GM18868 (cell line): Measurements from ENCODE around the gene PREB.
"Not testable (repeated sequence)": the region's sequence is repeated elsewhere in the genome, so short reads cannot be mapped to it uniquely, and the experiment has no call there.

Experiments
- ATAC-seq: cut with Tn5 transposase; IDR thresholded peaks from one replicate; pipeline ENCODE4 v1.9.1; 2021; ENCODE audit warnings: mild to moderate bottlenecking, moderate library complexity; ENCODE audit not compliant: unreplicated experiment

Gene PREB

GRCh38 chr2:27133905-27134780 lies at the start of gene PREB:
Gene PREB (minus strand): TSS chr2:27134636. CDS start chr2:27134421, 215 bp downstream.
- peak; percentile 85 for ATAC-seq

- no peak for ATAC-seq
Observed at GRCh38 chr2:27184115-27184514, 49.7 kb upstream of the PREB start.

GRCh38 chr2:27182346-27182745 lies 47.9 kb upstream of the PREB start:
- no peak for ATAC-seq

GRCh38 chr2:27179344-27180000 lies 45.0 kb upstream of the PREB start:
- no peak for ATAC-seq

- no peak for ATAC-seq
Observed at GRCh38 chr2:27178469-27178868, 44.0 kb upstream of the PREB start.

- ATAC-seq: no peak
Observed at GRCh38 chr2:27177441-27178351, 43.3 kb upstream of the PREB start.

GRCh38 chr2:27175781-27176180 lies 41.3 kb upstream of the PREB start:
- not testable (repeated sequence) for ATAC-seq

- no peak for ATAC-seq
Observed at GRCh38 chr2:27175330-27175729, 40.9 kb upstream of the PREB start.

GRCh38 chr2:27174638-27175037 lies 40.2 kb upstream of the PREB start:
- no peak for ATAC-seq

- ATAC-seq: no peak
Observed at GRCh38 chr2:27171351-27171848, 37.0 kb upstream of the PREB start.

- ATAC-seq: no peak
Observed at GRCh38 chr2:27170581-27171337, 36.3 kb upstream of the PREB start.

GRCh38 chr2:27164960-27165763 lies 30.7 kb upstream of the PREB start:
- no peak for ATAC-seq

GRCh38 chr2:27162151-27163121 lies 28.0 kb upstream of the PREB start:
- no peak for ATAC-seq

GRCh38 chr2:27160191-27160590 lies 25.8 kb upstream of the PREB start:
- ATAC-seq: no peak

- ATAC-seq: no peak
Observed at GRCh38 chr2:27159271-27159670, 24.8 kb upstream of the PREB start.

- ATAC-seq: no peak
Observed at GRCh38 chr2:27158468-27158867, 24.0 kb upstream of the PREB start.

- no peak for ATAC-seq
Observed at GRCh38 chr2:27155069-27155520, 20.7 kb upstream of the PREB start.

- ATAC-seq: no peak
Observed at GRCh38 chr2:27154488-27154887, 20.1 kb upstream of the PREB start.
